Measurements from ENCODE around the gene NGDN. TPM values are rescaled to one million over a fixed set of nuclear protein-coding genes. Genes with fewer than 3 reads are reported as not detected.
"Not testable (repeated sequence)": the region's sequence is repeated elsewhere in the genome, so short reads cannot be mapped to it uniquely, and the experiment has no call there.

NGDN gene
- polyA plus RNA-seq, 1 of the 3 experiments (the other 2 are of a cell fraction): 64.3 TPM

DNA sequence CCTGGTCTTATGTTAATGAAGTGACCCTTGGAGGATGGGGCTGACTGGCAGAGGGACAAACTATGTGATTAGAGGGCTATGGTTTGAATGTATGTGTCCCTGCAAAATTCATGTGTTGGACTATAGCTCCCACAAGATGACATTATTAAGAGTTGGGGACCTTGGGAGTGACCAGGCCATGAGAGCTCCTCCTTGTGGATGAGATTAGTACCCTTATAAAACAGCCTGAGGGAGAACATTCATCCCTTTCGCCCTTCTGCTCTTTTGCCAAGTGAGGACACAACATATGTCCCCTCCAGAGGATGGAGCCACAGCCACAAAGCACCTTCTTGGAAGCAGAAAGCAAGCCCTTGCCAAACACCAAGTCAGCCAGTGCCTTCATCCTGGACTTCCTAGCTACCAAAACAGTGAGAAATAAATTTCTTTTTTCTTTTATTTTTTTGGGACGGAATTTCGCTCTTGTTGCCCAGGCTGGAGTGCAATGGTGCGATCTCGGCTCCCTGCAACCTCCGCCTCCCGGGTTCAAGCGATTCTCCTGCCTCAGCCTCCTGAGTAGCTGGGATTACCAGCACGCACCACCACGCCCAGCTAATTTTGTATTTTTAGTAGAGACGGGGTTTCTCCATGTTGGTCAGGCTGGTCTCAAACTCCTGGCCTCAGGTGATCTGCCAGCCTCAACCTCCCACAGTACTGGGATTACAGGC, 12.5 kb upstream of the NGDN start:
- H2AFZ ChIP-seq (ENCODE audit: low read depth); POLR2A ChIA-PET; H3K9me2 ChIP-seq; H3F3A ChIP-seq (replicated peaks; ENCODE audit: insufficient read depth); H3K27me3 ChIP-seq (ENCODE audit: insufficient read depth); H3K36me3 ChIP-seq (replicated peaks in 1 of 2; ENCODE audit: control insufficient read depth in 1 of 2, insufficient read depth in 2 of 2, low read length in 1 of 2); H3K79me2 ChIP-seq (ENCODE audit: insufficient read depth); H3K4me3 ChIP-seq (ENCODE audit: low read depth in 2 of 2, low read length in 1 of 2); H3K9ac ChIP-seq; H3K4me2 ChIP-seq; H4K20me1 ChIP-seq (ENCODE audit: insufficient read depth); DNase-seq; H3K4me1 ChIP-seq (ENCODE audit: control insufficient read depth in 1 of 2, insufficient read depth in 2 of 2, low read depth in 1 of 2, low read length in 1 of 2); H3K9me3 ChIP-seq; H3K27ac ChIP-seq (ENCODE audit: low read depth in 2 of 2, low read length in 1 of 2): not testable (repeated sequence)
- 60% methylated on average over 11 of the region's 11 CpGs for WGBS (ENCODE audit: low lambda C conversion rate)
- TF ChIP-seq, protein P1, sequence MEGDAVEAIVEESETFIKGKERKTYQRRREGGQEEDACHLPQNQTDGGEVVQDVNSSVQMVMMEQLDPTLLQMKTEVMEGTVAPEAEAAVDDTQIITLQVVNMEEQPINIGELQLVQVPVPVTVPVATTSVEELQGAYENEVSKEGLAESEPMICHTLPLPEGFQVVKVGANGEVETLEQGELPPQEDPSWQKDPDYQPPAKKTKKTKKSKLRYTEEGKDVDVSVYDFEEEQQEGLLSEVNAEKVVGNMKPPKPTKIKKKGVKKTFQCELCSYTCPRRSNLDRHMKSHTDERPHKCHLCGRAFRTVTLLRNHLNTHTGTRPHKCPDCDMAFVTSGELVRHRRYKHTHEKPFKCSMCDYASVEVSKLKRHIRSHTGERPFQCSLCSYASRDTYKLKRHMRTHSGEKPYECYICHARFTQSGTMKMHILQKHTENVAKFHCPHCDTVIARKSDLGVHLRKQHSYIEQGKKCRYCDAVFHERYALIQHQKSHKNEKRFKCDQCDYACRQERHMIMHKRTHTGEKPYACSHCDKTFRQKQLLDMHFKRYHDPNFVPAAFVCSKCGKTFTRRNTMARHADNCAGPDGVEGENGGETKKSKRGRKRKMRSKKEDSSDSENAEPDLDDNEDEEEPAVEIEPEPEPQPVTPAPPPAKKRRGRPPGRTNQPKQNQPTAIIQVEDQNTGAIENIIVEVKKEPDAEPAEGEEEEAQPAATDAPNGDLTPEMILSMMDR (IDR thresholded peaks at IDR 0.05): peak; percentile 37
- TF ChIP-seq RAD21 (IDR thresholded peaks at IDR 0.05; ENCODE audit: low read length) (0 out of 2 replicates have a peak, but pooled peaks have one; percentile 9), SMC3 (IDR thresholded peaks at IDR 0.05; ENCODE audit: low read depth, low read length) (0 out of 2 replicates have a peak, but pooled peaks have one; percentile 12)
- CTCF ChIA-PET: interaction anchor here (0.5 to 2.1 kb wide), 6 partner anchors 11 to 130 kb away, joined by 3 to 6 read pairs (median 3); partner anchors contain the start of gene AP1G2

DNA sequence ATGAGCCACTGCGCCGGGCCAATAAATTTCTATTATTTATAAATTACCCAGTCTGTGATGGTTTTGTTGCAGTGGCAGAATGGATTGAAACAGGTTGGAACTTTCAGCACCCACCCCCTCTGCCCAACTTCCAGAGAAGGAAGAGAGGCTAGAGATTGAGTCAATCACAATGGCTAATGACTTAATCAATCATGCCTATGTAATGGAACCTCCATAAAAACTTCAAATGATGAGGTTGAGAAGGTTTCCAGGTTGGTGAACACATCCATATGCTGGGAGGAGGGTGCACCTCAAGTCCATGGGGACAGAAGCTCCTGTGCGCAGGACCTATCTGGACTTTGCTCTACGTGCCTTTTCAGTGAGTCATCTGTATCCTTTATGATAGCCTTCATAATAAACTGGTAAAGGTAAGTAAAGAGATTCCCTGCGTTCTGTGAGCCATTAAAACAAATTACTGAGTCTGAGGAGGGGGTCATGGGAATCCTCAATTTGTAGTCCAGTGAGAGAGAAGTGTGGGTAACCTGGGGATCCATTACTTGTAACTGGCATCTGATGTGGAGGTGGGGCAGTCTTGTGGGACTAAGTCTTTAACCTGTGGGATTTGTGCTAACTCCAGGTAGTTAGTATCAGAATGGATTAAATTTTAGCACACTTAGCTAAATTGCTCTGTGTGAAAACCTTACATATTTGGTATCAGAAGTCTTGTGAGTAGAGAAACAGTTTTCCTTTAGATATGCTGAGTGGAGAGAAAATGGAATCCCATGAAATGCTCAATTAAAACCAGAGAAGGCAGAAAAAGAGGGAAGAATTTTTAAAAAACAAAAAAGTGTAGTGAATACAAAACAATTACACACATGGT, 11.7 kb upstream of the NGDN start:
- H3F3A ChIP-seq (replicated peaks; ENCODE audit: insufficient read depth): no peaks in the 10 kb centered on the region
- no peak overlapping the region for H3K4me2 ChIP-seq
- TF ChIP-seq, protein P2, sequence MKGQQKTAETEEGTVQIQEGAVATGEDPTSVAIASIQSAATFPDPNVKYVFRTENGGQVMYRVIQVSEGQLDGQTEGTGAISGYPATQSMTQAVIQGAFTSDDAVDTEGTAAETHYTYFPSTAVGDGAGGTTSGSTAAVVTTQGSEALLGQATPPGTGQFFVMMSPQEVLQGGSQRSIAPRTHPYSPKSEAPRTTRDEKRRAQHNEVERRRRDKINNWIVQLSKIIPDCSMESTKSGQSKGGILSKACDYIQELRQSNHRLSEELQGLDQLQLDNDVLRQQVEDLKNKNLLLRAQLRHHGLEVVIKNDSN (IDR thresholded peaks at IDR 0.05; ENCODE audit: borderline replicate concordance, low read depth): no peak
- TF ChIP-seq JUND (IDR thresholded peaks at IDR 0.05): no peak
- TF ChIP-seq TAF1 (IDR thresholded peaks at IDR 0.05; ENCODE audit: borderline replicate concordance, low read depth, low read length): no peak
- TF ChIP-seq GATA2 (CRISPR knock-in tag; IDR thresholded peaks at IDR 0.05): no peak
- TF ChIP-seq, protein P3, sequence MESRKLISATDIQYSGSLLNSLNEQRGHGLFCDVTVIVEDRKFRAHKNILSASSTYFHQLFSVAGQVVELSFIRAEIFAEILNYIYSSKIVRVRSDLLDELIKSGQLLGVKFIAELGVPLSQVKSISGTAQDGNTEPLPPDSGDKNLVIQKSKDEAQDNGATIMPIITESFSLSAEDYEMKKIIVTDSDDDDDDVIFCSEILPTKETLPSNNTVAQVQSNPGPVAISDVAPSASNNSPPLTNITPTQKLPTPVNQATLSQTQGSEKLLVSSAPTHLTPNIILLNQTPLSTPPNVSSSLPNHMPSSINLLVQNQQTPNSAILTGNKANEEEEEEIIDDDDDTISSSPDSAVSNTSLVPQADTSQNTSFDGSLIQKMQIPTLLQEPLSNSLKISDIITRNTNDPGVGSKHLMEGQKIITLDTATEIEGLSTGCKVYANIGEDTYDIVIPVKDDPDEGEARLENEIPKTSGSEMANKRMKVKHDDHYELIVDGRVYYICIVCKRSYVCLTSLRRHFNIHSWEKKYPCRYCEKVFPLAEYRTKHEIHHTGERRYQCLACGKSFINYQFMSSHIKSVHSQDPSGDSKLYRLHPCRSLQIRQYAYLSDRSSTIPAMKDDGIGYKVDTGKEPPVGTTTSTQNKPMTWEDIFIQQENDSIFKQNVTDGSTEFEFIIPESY (IDR thresholded peaks at IDR 0.05; ENCODE audit: borderline replicate concordance, low read depth): no peak
- no peak for TF ChIP-seq YY1 (IDR thresholded peaks at IDR 0.05; ENCODE audit: low read depth)
- H3K79me2 ChIP-seq (ENCODE audit: insufficient read depth): no peaks in the 10 kb centered on the region
- no peak overlapping the region for H3K27ac ChIP-seq (ENCODE audit: low read depth in 2 of 2, low read length in 1 of 2)
- peaks cover 0 to 7% of the 10 kb centered on the region in 2 experiments; a peak in 2 of 4 replicates for H3K4me1 ChIP-seq (ENCODE audit: control insufficient read depth in 1 of 2, insufficient read depth in 2 of 2, low read depth in 1 of 2, low read length in 1 of 2)
- no peaks in the 10 kb centered on the region for H3K9me2 ChIP-seq
- ChIA-PET POLR2A (no interaction called here), CTCF (interaction anchor here (1.0 to 2.1 kb wide), 4 partner anchors 10 to 131 kb away, joined by 3 to 6 read pairs (median 3); partner anchors contain the start of gene AP1G2)
- no peak overlapping the region for H3K9ac ChIP-seq
- no peak for DNase-seq
- no peaks in the 10 kb centered on the region for H3K27me3 ChIP-seq (ENCODE audit: insufficient read depth)
- H3K4me3 ChIP-seq (ENCODE audit: low read depth in 2 of 2, low read length in 1 of 2): no peak overlapping the region
- WGBS (ENCODE audit: low lambda C conversion rate): 36% methylated on average over 3 of the region's 5 CpGs
- no peaks in the 10 kb centered on the region for H3K9me3 ChIP-seq
- no peak overlapping the region for H2AFZ ChIP-seq (ENCODE audit: low read depth)
- H3K36me3 ChIP-seq (replicated peaks in 1 of 2; ENCODE audit: control insufficient read depth in 1 of 2, insufficient read depth in 2 of 2, low read length in 1 of 2): no peaks in the 10 kb centered on the region
- no peaks in the 10 kb centered on the region for H4K20me1 ChIP-seq (ENCODE audit: insufficient read depth)

All from SK-N-SH (cell line).